ENCODE measurements around the gene MTHFD1L. TPM values are rescaled to one million over a fixed set of nuclear protein-coding genes. Genes with fewer than 3 reads are reported as not detected.
A peak's percentile ranks its signal among the peaks of the same experiment; 100 is the strongest.

The MTHFD1L gene
- total and polyA plus RNA-seq, 9 of the 15 experiments (the other 6 are each of a cell fraction or from before 2014, with no cell fraction given), result 20.9 to 128 (median 61.0) TPM

- TF ChIP-seq, protein P1, sequence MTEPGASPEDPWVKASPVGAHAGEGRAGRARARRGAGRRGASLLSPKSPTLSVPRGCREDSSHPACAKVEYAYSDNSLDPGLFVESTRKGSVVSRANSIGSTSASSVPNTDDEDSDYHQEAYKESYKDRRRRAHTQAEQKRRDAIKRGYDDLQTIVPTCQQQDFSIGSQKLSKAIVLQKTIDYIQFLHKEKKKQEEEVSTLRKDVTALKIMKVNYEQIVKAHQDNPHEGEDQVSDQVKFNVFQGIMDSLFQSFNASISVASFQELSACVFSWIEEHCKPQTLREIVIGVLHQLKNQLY (CRISPR knock-in tag; conservative IDR thresholded peaks at IDR 0.05), result no peak
- TF ChIP-seq TARDBP (IDR thresholded peaks at IDR 0.05), result no peak
- peak; percentile 17 to 61; a peak in 2 of 4 replicates for TF ChIP-seq MNT (conservative IDR thresholded peaks at IDR 0.05)
- TF ChIP-seq, protein P2, sequence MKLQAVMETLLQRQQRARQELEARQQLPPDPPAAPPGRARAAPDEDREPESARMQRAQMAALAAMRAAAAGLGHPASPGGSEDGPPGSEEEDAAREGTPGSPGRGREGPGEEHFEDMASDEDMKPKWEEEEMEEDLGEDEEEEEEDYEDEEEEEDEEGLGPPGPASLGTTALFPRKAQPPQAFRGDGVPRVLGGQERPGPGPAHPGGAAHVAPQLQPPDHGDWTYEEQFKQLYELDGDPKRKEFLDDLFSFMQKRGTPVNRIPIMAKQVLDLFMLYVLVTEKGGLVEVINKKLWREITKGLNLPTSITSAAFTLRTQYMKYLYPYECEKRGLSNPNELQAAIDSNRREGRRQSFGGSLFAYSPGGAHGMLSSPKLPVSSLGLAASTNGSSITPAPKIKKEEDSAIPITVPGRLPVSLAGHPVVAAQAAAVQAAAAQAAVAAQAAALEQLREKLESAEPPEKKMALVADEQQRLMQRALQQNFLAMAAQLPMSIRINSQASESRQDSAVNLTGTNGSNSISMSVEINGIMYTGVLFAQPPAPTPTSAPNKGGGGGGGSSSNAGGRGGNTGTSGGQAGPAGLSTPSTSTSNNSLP (IDR thresholded peaks at IDR 0.05; ENCODE audit: borderline replicate concordance, low read depth, low read length), result no peak
- no peak for TF ChIP-seq ESRRB (CRISPR knock-in tag; IDR thresholded peaks at IDR 0.05; ENCODE audit: borderline replicate concordance)
- TF ChIP-seq HNRNPH1 (optimal IDR thresholded peaks at IDR 0.05; ENCODE audit: low read depth, low read length), result no peak
- no peak for TF ChIP-seq SNAPC5 (CRISPR knock-in tag; IDR thresholded peaks at IDR 0.05)
- no peak for TF ChIP-seq SREBF2 (CRISPR knock-in tag; IDR thresholded peaks at IDR 0.05)
- no peak for TF ChIP-seq ZBTB1 (CRISPR knock-in tag; IDR thresholded peaks at IDR 0.05; ENCODE audit: borderline replicate concordance, low read depth)
- no peak for TF ChIP-seq NCOA4 (IDR thresholded peaks at IDR 0.05; ENCODE audit: partially characterized antibody)
- no peak for TF ChIP-seq EZH2 (IDR thresholded peaks at IDR 0.05; ENCODE audit: borderline replicate concordance, low read depth, low read length)
- no peak for TF ChIP-seq ZNF384 (IDR thresholded peaks at IDR 0.05; ENCODE audit: low read depth, low read length)
- peak; percentile 45; the same call in 1 of the 2 replicates for TF ChIP-seq CTBP1 (IDR thresholded peaks at IDR 0.05; ENCODE audit: borderline replicate concordance)
- TF ChIP-seq RERE (CRISPR knock-in tag; IDR thresholded peaks at IDR 0.05; ENCODE audit: borderline replicate concordance), result no peak
- TF ChIP-seq, protein P3, sequence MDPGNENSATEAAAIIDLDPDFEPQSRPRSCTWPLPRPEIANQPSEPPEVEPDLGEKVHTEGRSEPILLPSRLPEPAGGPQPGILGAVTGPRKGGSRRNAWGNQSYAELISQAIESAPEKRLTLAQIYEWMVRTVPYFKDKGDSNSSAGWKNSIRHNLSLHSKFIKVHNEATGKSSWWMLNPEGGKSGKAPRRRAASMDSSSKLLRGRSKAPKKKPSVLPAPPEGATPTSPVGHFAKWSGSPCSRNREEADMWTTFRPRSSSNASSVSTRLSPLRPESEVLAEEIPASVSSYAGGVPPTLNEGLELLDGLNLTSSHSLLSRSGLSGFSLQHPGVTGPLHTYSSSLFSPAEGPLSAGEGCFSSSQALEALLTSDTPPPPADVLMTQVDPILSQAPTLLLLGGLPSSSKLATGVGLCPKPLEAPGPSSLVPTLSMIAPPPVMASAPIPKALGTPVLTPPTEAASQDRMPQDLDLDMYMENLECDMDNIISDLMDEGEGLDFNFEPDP (CRISPR knock-in tag; IDR thresholded peaks at IDR 0.05), result no peak
Measured at GRCh38 chr6:151087861-151088598, 222.5 kb downstream of the MTHFD1L start (continued).

All from K562 (cell line).